Thoracic aorta (tissue), 2 donors: ENCODE results near the gene ARHGAP31. TPM values are rescaled to one million over a fixed set of nuclear protein-coding genes. Genes with fewer than 3 reads are reported as not detected.

Experiments used
- ATAC-seq: fragments of 150-250 bp; one replicate; pipeline ENCODE4 v1.8.0; 2017; ENCODE audit warnings: low read depth; ENCODE audit not compliant: insufficient number of reproducible peaks, low FRiP score
- DNase-seq: peaks from one replicate; pipeline ENCODE4 v3.0.0-alpha.2; 2020; ENCODE audit warnings: low spot score
- H3K27ac ChIP-seq, 2 donors: fragments of 200-600 bp; sonication (generic); 1 replicate in 1 of 2; 2 replicates in 1 of 2; pipeline ENCODE4 v1.5.1; 2016; ENCODE audit warnings: mild to moderate bottlenecking in 2 of 2, moderate library complexity in 2 of 2
- H3K27me3 ChIP-seq: fragments of 200-600 bp; sonication (generic); replicated peaks from 2 replicates; pipeline ENCODE4 v1.6.0; 2016; ENCODE audit warnings: mild to moderate bottlenecking; ENCODE audit not compliant: insufficient read depth
- H3K36me3 ChIP-seq: fragments of 200-600 bp; sonication (generic); one replicate; pipeline ENCODE4 v1.5.1; 2016
- H3K4me1 ChIP-seq, 2 donors: fragments of 200-600 bp; sonication (generic); 1 replicate in 1 of 2; 2 replicates in 1 of 2; pipeline versions ENCODE4 v1.5.1 to v1.6.0; 2016; ENCODE audit warnings: low read depth in 2 of 2, mild to moderate bottlenecking in 1 of 2; ENCODE audit not compliant: control insufficient read depth in 1 of 2
- H3K4me3 ChIP-seq: fragments of 200-600 bp; sonication (generic); 2 replicates; pipeline ENCODE4 v1.5.1; 2016; ENCODE audit warnings: mild to moderate bottlenecking
- H3K9me3 ChIP-seq: fragments of 200-600 bp; sonication (generic); 2 replicates; pipeline ENCODE4 v1.5.1; 2016
- CTCF ChIP-seq: fragments of 200-600 bp; sonication (generic); IDR thresholded peaks from one replicate; pipeline ENCODE4 v1.5.1; 2019; ENCODE audit warnings: antibody characterized with exemption
- total RNA-seq, 2 donors: library from RNA; depleted of rRNA; stranded (reverse); fragments of >200 nt; gene quantifications; one replicate each; pipeline versions ENCODE4 v1.1.0 to v1.2.3, GENCODE V29; 2016

Gene ARHGAP31
- total RNA-seq, 2 donors from 2014 or later = 20.8 to 33.6 TPM

GRCh38 chr3:119436977-119437376 lies 142.8 kb downstream of the ARHGAP31 start:
- H3K27ac ChIP-seq = no peak overlapping the region
- no peaks in the 10 kb centered on the region for H3K9me3 ChIP-seq
- H3K36me3 ChIP-seq = peaks cover 51% of the 10 kb centered on the region
- DNase-seq (no peak), ATAC-seq (no peak)
- no peak for TF ChIP-seq CTCF
- no peaks in the 10 kb centered on the region for H3K4me1 ChIP-seq
- H3K4me3 ChIP-seq = no peak overlapping the region
- no peaks in the 10 kb centered on the region for H3K27me3 ChIP-seq

GRCh38 chr3:119437691-119438258 lies 143.6 kb downstream of the ARHGAP31 start:
- ATAC-seq (no peak), DNase-seq (no peak)
- Histone ChIP-seq H3K27ac (no peak overlapping the region), H3K36me3 (peaks cover 58% of the 10 kb centered on the region), H3K9me3 (no peaks in the 10 kb centered on the region), H3K4me3 (no peak overlapping the region), H3K4me1 (no peaks in the 10 kb centered on the region), H3K27me3 (no peaks in the 10 kb centered on the region)
- no peak for TF ChIP-seq CTCF

GRCh38 chr3:119443179-119443578 lies 149.0 kb downstream of the ARHGAP31 start:
- DNase-seq = no peak
- no peak for TF ChIP-seq CTCF
- H3K27me3 ChIP-seq = no peaks in the 10 kb centered on the region
- H3K4me3 ChIP-seq = no peak overlapping the region
- peaks cover 44% of the 10 kb centered on the region for H3K36me3 ChIP-seq
- no peak for ATAC-seq
- no peak overlapping the region for H3K27ac ChIP-seq
- no peaks in the 10 kb centered on the region for H3K4me1 ChIP-seq
- H3K9me3 ChIP-seq = no peaks in the 10 kb centered on the region

GRCh38 chr3:119444590-119444989 lies 150.4 kb downstream of the ARHGAP31 start:
- no peak for DNase-seq
- no peak for ATAC-seq

GRCh38 chr3:119453822-119454221 lies 159.6 kb downstream of the ARHGAP31 start:
- DNase-seq (no peak), ATAC-seq (no peak)
- no peak overlapping the region for H3K4me3 ChIP-seq
- TF ChIP-seq CTCF = no peak
- no peaks in the 10 kb centered on the region for H3K27me3 ChIP-seq
- H3K27ac ChIP-seq = no peak overlapping the region
- H3K36me3 ChIP-seq = peaks cover 37% of the 10 kb centered on the region
- no peaks in the 10 kb centered on the region for H3K9me3 ChIP-seq
- H3K4me1 ChIP-seq = peaks cover 0 to 9% of the 10 kb centered on the region in 2 donors

More at GRCh38 chr3:119444590-119444989, 150.4 kb downstream of the ARHGAP31 start:
- Histone ChIP-seq H3K27ac (no peak overlapping the region), H3K4me1 (no peaks in the 10 kb centered on the region), H3K36me3 (peaks cover 55% of the 10 kb centered on the region), H3K9me3 (no peaks in the 10 kb centered on the region), H3K27me3 (no peaks in the 10 kb centered on the region), H3K4me3 (no peak overlapping the region)
- TF ChIP-seq CTCF = no peak
